ENCODE data around the gene HSPG2. TPM values are rescaled to one million over a fixed set of nuclear protein-coding genes. Genes with fewer than 3 reads are reported as not detected.

HSPG2 gene
- total and polyA plus RNA-seq, 9 of the 15 experiments (the other 6 are each of a cell fraction or from before 2014, with no cell fraction given) = 0.14 to 160 (median 15.7) TPM

DNA sequence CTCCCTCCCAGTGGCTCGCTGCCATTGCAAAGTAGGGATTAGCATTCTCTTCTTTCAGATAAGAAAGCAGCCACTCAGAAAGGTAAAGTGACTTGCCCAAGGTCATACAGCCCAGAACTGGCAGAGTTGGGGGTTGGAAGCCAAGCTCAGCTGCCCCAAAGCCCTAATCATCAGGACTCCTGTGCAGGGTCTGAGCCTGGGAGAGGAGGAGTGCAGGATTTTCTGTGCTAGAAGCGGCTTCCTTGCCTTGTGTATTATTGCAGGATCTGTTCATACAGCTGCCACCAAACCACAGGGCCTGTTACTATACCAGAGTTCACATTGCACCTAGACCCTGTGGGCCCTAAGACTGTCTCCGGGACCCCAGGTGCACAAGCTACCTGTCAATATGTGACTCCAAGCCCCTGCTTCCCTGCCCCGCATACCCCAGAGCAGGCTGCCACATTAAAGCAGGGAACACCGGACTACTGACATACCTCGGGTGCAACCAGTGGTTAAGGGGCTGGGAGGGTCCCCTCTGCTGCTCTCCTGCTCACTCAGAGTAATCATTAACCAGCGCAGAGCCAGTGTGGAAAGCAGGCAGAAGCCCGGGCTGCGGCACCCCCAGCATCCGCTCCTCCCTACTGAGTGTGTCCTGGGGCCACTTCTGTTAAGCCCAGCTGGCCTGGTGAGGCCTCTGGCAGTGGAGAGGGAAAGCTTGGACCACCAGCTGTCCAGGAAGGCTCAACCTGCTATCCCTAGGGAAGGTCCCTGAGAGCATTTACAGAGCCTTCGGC lies 15.8 kb downstream of the HSPG2 start (continued):
- peak; percentile 4; the same call in 1 of the 2 replicates for TF ChIP-seq ZFX (CRISPR knock-in tag; IDR thresholded peaks at IDR 0.05)
- no peak for TF ChIP-seq RFX7 (CRISPR knock-in tag; IDR thresholded peaks at IDR 0.05)
- no peak for TF ChIP-seq POLR2AphosphoS5 (IDR thresholded peaks at IDR 0.05; ENCODE audit: control insufficient read depth, insufficient read depth, low read depth, low read length)
- TF ChIP-seq FUS (optimal IDR thresholded peaks at IDR 0.05; ENCODE audit: low read depth, low read length) = no peak
- TF ChIP-seq SIN3A (IDR thresholded peaks at IDR 0.05; ENCODE audit: borderline replicate concordance in 2 of 2, control insufficient read depth in 1 of 2, low read depth in 2 of 2, low read length in 2 of 2) = no peak
- no peak for TF ChIP-seq ZNF561 (CRISPR knock-in tag; conservative IDR thresholded peaks at IDR 0.05)
- TF ChIP-seq TRIM25 (IDR thresholded peaks at IDR 0.05; ENCODE audit: borderline replicate concordance) = no peak
- TF ChIP-seq CBX2 (IDR thresholded peaks at IDR 0.05; ENCODE audit: insufficient read depth, low read length, poor library complexity, severe bottlenecking) = no peak
- TF ChIP-seq ZNF217 (CRISPR knock-in tag; IDR thresholded peaks at IDR 0.05) = no peak
- TF ChIP-seq COPS2 (conservative IDR thresholded peaks at IDR 0.05) = no peak
- no peak for TF ChIP-seq NR2C1 (IDR thresholded peaks at IDR 0.05)
- no peak for TF ChIP-seq NR2C1 (tag; IDR thresholded peaks at IDR 0.05)
- no peak for TF ChIP-seq ELF4 (CRISPR knock-in tag; IDR thresholded peaks at IDR 0.05)
- TF ChIP-seq DMBX1 (CRISPR knock-in tag; IDR thresholded peaks at IDR 0.05; ENCODE audit: borderline replicate concordance) = no peak
- TF ChIP-seq HIVEP1 (CRISPR knock-in tag; IDR thresholded peaks at IDR 0.05) = no peak
- TF ChIP-seq BHLHE40 (IDR thresholded peaks at IDR 0.05; ENCODE audit: low read length) = no peak
- TF ChIP-seq MYBL2 (IDR thresholded peaks at IDR 0.05; ENCODE audit: low read depth) = no peak
- TF ChIP-seq MYBL2 (CRISPR knock-in tag; IDR thresholded peaks at IDR 0.05; ENCODE audit: borderline replicate concordance) = no peak
- TF ChIP-seq RBBP5 (IDR thresholded peaks at IDR 0.05; ENCODE audit: borderline replicate concordance, insufficient read depth, low read length, poor library complexity, severe bottlenecking) = peak; percentile 8
- TF ChIP-seq SMAD3 (CRISPR knock-in tag; conservative IDR thresholded peaks at IDR 0.05) = no peak
- TF ChIP-seq NCOA4 (IDR thresholded peaks at IDR 0.05; ENCODE audit: partially characterized antibody) = no peak
- no peak for TF ChIP-seq ZNF232 (CRISPR knock-in tag; IDR thresholded peaks at IDR 0.05)
- TF ChIP-seq NRF1 (conservative IDR thresholded peaks at IDR 0.05 in 1 of 2, IDR thresholded peaks at IDR 0.05 in 1 of 2) = no peak
- no peak for TF ChIP-seq ZNF253 (CRISPR knock-in tag; conservative IDR thresholded peaks at IDR 0.05)
- TF ChIP-seq ZNF695 (CRISPR knock-in tag; IDR thresholded peaks at IDR 0.05) = no peak
- no peak for TF ChIP-seq ZNF347 (CRISPR knock-in tag; IDR thresholded peaks at IDR 0.05; ENCODE audit: low read depth)
- TF ChIP-seq, protein P1, sequence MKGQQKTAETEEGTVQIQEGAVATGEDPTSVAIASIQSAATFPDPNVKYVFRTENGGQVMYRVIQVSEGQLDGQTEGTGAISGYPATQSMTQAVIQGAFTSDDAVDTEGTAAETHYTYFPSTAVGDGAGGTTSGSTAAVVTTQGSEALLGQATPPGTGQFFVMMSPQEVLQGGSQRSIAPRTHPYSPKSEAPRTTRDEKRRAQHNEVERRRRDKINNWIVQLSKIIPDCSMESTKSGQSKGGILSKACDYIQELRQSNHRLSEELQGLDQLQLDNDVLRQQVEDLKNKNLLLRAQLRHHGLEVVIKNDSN (CRISPR knock-in tag; IDR thresholded peaks at IDR 0.05) = no peak
- no peak for TF ChIP-seq HMG20A (CRISPR knock-in tag; conservative IDR thresholded peaks at IDR 0.05)
- no peak for TF ChIP-seq CBX3 (IDR thresholded peaks at IDR 0.05; ENCODE audit: borderline replicate concordance in 1 of 2, low read length in 2 of 2)
